Fibroblast of upper back skin (primary cell): ENCODE data around the gene ANO6.

Source experiments
- DNase-seq: peaks from one replicate; pipeline ENCODE4 v3.0.0-alpha.2; 2013

The ANO6 gene

DNA sequence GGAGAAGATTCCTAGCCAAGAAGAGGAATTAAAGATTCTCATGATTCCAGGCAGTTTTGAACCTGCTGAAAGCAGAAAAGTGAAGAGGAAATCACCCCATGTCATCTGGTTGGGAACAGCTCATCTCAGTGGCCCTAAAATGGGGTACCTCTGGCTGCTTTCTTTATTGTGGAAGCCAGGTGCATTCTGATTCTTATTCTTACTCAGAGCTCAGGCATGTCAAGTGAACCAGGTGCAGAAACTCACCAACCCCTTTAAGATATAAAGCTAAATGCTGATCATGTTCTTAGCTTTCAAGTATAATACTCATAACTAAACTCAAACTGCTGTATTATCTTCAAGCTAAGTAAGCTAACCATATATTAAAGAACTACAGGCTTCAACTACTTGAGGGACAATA is 259.7 kb downstream of the ANO6 start:
- DNase-seq: no peak

DNA sequence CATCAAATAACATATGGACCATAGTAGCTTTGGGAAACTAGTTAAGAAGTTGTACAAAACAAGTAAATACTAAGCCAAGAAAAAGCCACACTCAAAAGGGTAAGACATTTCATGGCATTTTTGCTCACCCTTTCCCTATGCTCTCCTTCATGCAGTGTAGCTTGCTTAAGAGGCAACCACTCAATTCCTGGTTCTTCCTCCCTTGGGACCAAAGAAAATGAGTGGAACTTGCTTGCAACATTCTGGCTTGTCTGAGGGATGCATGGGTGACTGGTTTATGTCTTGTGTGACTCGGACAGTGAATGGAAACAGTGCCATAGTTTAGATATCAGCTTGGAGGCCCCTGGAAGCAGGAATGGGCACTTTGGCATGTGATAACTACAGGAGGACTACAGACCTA is 261.6 kb downstream of the ANO6 start:
- DNase-seq: peak; percentile 7

DNA sequence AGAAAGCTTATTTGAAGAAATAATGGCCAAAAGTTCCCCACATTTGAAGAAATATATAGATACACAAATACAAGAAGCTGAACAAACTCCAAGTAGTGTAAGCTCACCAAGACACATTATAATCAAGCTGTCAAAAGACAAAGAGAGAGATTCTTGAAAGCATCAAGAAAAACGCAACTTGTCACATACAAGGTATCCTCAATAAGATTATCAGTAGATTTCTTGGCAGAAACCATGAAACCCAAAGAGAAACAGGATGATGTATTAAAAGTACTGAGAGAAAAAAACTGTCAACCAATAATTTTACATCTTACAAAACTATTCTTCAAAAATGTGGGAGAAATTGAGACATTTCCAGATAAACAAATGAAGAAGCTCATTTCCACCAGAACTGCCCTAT is 263.0 kb downstream of the ANO6 start:
- DNase-seq: no peak

DNA sequence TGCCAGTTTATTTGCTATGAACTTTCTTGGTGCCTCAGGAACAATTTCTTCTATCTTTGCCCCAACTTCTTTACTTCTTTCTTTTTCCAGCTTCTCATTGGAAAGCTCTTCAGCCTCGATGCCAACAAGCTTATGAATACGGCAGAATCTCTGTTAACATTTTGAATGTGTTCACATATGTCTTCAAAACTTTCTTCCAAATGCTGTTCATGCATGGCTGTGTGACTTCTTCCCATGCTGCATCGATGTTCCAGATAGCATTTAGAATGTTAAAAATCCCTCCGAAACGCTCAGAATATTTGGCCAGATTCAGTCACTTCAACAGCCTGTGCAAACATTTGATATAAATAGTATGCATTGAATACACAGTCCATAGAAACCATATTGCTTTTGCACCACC is 265.9 kb downstream of the ANO6 start:
- DNase-seq: no peak

DNA sequence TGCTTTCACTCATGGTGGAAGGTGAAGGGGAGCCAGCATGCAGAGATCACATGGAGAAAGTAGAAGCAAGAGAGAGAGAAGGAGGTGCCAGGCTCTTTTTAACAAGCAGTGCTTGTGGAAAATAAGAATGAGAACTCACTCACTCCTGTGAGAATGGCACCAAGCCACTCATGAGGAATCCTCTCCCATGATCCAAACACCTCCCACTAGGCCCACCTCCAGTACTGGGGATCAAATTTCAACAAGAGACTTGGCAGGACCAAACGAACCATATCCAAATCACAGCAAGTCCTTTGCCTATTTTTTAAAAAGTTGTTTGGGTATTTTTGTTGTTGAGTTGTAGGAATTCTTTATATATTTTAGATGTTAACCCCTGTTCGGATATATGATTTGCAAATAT is 267.7 kb downstream of the ANO6 start:
- peak; percentile 16 for DNase-seq
